Skin epidermis (tissue), 12 donors: ENCODE data around the gene CUX1.
"Not testable (repeated sequence)": the region's sequence is repeated elsewhere in the genome, so short reads cannot be mapped to it uniquely, and the experiment has no call there.

Experiments used
- H3K27ac ChIP-seq, 21 experiments: fragments of 200-600 bp; sonication (generic) in 11 of 21; one replicate each; pipeline ENCODE4 v1.5.0; 2020; ENCODE audit warnings: mild to moderate bottlenecking in 3 of 21, inconsistent platforms in 2 of 21, moderate library complexity in 2 of 21
- H3K4me3 ChIP-seq, 7 experiments: fragments of 200-600 bp; sonication (generic) in 2 of 7; one replicate each; pipeline ENCODE4 v1.5.0; 2020; ENCODE audit warnings: inconsistent platforms in 2 of 7, mild to moderate bottlenecking in 2 of 7, moderate library complexity in 1 of 7

CUX1 gene

GRCh38 chr7:101819913-101820522 is 2.6 kb downstream of the CUX1 start:
- Histone ChIP-seq H3K27ac (no peak overlapping the region), H3K4me3 (no peak overlapping the region)

GRCh38 chr7:101820703-101821102 is 3.3 kb downstream of the CUX1 start:
- no peak overlapping the region for H3K27ac ChIP-seq

GRCh38 chr7:101822632-101823031 is 5.2 kb downstream of the CUX1 start:
- H3K27ac ChIP-seq, H3K4me3 ChIP-seq: not testable (repeated sequence)

More at GRCh38 chr7:101820703-101821102, 3.3 kb downstream of the CUX1 start:
- H3K4me3 ChIP-seq = no peak overlapping the region

DNA sequence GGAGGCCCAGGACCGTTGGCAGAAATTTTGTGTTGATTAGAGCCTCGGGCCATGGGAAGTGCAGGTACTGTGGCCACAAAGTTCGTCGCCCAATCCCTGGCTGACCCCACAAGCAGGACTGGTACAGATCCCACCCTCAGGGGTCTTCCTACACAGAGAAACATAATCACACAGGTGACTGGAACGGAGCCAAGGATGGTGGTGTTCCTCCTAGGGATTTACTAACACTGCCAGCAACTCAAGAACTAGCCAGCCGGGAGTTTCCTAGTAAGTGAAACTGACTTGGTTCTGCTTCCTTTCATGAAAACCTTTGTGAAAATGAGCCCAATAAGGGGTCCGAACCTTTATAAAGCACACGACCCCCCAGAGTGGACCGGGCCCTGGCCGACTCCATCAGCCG is 5.7 kb downstream of the CUX1 start:
- Histone ChIP-seq H3K27ac (peak overlapping the region in 1 of 21 experiments; percentile 14), H3K4me3 (no peak overlapping the region)

- no peak overlapping the region for H3K4me3 ChIP-seq
- H3K27ac ChIP-seq = peak overlapping the region in 1 of 21 experiments; percentile 14
Measured at GRCh38 chr7:101823596-101823995, 6.2 kb downstream of the CUX1 start.

DNA sequence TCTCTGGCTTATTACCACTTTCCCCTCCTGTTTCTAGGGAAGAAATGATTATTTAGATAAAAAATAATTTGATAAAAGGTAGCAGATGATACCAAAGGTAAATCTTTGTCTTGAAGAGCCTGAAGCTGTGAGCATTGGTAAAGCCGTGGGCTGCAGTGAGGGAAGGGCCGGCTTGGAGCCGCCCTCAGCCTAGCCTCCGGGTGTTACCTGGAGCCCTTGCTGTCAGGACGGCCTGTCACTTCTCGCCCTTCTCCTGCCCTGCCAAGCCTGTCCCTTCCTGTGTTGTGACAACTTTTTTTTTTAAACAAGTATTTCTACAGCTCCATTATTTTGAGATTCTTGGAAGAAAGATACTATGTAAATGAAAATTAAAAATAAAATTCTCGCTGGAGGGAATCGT is 7.0 kb downstream of the CUX1 start:
- Histone ChIP-seq H3K27ac (no peak overlapping the region), H3K4me3 (no peak overlapping the region)

- Histone ChIP-seq H3K4me3 (no peak overlapping the region), H3K27ac (no peak overlapping the region)
Measured at GRCh38 chr7:101826081-101826835, 8.8 kb downstream of the CUX1 start.

DNA sequence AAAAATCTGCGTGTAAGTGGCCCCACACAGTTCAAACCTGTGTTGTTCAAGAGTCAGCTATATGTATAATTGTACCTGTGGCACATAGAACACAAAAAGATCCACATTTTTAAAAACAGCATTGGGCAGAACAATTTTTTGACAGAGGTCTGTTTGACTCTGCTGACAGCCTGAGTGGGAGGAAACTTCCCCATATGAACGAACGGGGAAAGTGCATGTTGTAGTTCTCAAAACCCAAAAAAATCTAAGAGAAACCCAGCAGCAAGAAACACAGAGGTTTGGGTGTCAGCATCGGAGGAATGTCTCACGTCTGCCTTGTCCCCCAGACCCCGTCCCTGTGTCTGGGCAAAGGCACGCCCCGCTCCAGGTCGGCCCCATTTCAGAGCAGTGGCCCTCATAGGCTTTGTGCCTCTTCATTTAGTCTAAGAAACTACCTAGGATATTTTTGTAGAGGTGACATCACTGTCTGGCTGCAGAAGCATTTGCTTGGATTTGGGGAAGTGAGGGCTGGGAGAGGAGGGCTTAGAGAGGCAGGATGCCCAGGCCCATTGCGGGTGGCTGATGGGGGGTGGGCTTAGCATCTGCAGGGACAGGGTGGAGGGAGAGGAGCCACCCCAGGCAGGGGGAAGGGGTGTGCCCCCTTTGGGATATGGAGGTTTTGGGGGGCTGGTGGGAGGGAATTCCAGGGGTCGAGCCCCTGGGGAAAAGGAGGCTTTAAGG is 11.0 kb downstream of the CUX1 start:
- Histone ChIP-seq H3K4me3 (no peak overlapping the region), H3K27ac (no peak overlapping the region)

GRCh38 chr7:101829374-101829773 is 11.9 kb downstream of the CUX1 start:
- no peak overlapping the region for H3K4me3 ChIP-seq
- no peak overlapping the region for H3K27ac ChIP-seq

DNA sequence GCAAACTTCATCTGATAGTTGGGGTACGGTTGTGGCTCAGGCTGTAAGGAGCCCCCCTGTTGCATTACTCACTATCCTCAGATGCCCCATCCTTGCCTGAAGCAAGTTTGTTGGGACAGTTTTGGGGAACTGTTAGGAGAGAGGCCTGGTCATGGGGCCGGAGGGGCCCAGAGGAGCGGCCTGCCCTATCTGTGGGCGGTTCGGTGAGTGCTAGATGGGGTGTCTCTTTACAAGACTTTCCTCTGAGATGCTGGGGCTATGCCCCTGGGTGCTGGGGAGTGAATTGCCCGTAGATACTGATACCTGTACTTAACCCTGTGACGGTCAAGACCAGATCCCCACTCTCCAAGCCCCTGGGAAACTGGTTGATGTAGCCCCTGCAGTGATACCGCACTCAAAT is 12.4 kb downstream of the CUX1 start:
- Histone ChIP-seq H3K4me3 (no peak overlapping the region), H3K27ac (no peak overlapping the region)

GRCh38 chr7:101831396-101831795 is 14.0 kb downstream of the CUX1 start:
- not testable (repeated sequence) for H3K4me3 ChIP-seq, H3K27ac ChIP-seq

DNA sequence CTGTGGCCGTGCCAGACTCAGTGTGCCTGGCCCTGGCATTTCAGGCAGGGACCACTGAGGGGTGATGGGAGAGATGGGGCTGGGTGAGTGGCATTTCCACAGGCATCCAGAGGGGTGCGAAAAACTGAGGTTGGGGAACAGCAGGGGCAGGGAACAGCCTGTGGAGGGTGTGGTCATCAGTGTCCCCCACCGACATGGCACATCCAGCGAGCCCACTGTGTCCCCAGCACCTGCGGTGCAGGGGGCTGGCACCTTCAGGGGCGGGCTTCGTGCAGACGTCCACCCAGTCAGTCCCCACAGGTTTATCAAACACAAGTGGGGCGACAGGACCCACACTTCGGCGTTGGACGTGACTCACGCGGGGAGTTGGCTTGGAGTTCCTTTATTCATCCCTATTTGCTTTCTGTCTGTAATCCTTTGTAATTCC is 14.8 kb downstream of the CUX1 start:
- Histone ChIP-seq H3K4me3 (no peak overlapping the region), H3K27ac (no peak overlapping the region)

DNA sequence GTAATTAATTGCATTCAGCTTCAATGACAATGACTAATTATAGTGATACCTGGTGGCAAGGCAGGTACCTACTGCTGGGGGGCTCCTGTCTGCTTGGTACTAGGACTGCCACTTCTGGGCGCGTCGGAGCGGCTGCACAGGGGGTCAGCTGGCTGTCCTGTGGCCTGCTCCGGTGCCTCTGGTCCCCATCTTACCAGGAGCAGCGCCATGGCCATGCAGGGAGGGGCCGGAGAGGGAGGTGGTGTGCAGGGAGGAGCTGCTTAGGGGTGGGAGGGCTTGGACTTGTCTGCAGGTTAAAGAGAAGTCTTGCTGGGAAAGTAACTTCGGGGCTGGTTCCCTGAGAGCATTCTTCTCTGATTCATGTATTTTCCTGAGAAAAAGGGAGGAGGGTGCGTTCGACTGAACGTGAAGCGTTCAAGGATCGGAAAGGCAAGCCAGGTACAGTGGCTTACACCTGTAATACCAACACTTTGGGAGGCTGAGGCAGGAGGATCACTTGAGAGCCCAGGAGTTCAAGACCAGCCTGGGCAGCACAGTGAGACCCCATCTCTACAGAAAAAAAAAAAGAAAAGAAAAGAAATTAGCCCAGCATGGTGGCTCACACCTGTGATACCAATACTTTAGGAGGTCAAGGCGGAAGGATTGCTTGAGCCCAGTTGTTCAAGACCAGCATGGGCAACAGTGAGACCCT is 15.4 kb downstream of the CUX1 start:
- H3K27ac ChIP-seq = no peak overlapping the region
- H3K4me3 ChIP-seq = no peak overlapping the region

DNA sequence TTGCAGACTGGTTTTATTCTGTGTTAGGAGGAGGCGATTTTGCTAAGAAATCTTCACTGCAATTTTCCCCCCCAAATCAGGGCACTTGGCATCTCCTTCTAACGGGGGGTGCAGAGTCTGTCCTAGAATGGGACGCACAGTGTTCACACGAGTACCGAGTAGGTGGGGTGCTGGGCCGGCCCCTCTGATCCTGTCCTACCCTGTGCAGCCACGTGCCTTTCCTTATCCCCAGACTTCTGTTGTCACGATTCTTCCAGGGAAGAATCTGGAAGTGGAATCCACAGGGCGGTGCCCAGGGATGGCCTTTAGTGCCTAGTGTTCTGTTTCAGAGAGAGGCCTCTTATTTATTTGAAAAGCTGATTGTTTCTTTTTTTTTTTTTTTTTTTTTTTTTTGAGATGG is 16.4 kb downstream of the CUX1 start:
- Histone ChIP-seq H3K4me3 (no peak overlapping the region), H3K27ac (no peak overlapping the region)

DNA sequence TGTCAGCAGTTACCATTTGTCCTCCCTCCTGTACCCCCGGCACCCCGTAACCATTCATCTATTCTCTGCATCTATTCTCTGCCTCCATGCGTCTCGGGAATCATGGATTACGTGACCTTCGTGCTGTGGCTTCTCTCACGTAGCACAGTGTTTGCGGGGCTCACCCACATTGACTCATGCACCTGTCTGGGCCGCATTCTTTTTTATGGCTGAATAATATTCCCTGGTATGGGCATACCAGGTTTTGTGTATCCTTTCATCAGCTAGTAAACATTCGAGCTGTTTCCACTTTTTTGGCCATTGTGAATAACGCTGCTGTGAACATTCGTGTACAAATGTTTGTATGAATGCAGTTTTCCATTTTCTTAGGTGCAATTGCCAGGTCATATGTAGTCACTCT is 17.7 kb downstream of the CUX1 start:
- Histone ChIP-seq H3K4me3 (no peak overlapping the region), H3K27ac (no peak overlapping the region)

GRCh38 chr7:101837433-101837832 is 20.0 kb downstream of the CUX1 start:
- not testable (repeated sequence) for H3K27ac ChIP-seq, H3K4me3 ChIP-seq

DNA sequence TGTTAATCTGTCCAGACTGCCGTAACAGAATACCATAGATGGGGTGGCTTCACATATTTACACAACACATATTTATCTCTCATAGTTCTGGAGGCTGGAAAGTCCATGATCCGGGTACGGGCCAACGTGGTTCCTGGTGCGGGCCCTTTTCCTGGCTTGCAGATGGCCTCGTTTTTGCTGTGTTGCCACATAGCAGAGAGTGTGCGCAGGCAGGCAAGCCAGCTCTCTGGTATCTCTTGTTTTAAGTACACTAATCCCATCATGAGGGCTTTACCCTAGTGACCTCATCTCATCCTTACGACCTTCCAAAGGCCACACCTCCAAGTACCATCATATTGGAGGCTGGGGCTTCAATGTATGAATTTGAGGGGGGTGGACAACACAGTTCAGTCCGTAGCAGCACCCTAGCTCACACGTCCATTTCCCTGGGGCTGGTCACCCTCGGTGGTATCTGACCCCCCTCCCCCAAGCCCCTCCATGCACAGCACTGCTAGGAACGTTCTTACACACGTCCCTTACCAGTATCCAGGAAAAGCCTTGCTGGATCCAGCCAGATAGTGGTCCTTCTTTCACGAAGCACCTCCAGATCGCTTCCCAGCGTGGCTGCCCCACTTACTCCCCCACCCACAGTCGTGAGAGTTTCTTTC is 21.5 kb downstream of the CUX1 start:
- Histone ChIP-seq H3K4me3 (no peak overlapping the region), H3K27ac (no peak overlapping the region)

GRCh38 chr7:101841328-101841727 is 23.9 kb downstream of the CUX1 start:
- Histone ChIP-seq H3K4me3 (no peak overlapping the region), H3K27ac (no peak overlapping the region)

- no peak overlapping the region for H3K27ac ChIP-seq
- no peak overlapping the region for H3K4me3 ChIP-seq
Measured at GRCh38 chr7:101843293-101844271, 26.2 kb downstream of the CUX1 start.
